Measurements from ENCODE around the gene TBC1D22A. TPM values are rescaled to one million over a fixed set of nuclear protein-coding genes. Genes with fewer than 3 reads are reported as not detected.

The TBC1D22A gene
- total and polyA plus RNA-seq, 4 donors, result 4.1 to 12.4 (median 8.4) TPM

DNA sequence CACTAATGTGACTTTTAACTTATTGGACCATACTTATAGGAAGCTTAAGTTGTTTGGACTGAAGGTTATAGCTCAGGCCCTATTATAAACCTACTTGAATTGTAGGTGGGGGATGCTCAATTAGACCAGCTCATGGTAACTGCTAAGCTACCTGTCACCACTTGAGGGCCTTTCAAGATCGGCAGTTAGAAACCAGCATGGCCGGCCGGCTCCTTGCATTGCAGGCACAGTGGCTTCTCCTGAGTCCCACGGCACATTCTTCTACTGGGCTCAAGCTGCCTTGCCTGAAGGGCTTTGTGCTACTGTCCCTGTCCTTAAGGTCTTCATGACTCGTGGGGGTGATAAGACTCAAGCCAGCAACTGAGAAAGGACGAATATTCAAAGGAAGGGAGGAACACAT is 70.8 kb downstream of the TBC1D22A start:
- 84% methylated on average over 6 of the region's 6 CpGs for WGBS
- TF ChIP-seq YY1 (IDR thresholded peaks at IDR 0.05), result no peak
- no peak for TF ChIP-seq FOXA2 (IDR thresholded peaks at IDR 0.05)
- TF ChIP-seq, protein P1, sequence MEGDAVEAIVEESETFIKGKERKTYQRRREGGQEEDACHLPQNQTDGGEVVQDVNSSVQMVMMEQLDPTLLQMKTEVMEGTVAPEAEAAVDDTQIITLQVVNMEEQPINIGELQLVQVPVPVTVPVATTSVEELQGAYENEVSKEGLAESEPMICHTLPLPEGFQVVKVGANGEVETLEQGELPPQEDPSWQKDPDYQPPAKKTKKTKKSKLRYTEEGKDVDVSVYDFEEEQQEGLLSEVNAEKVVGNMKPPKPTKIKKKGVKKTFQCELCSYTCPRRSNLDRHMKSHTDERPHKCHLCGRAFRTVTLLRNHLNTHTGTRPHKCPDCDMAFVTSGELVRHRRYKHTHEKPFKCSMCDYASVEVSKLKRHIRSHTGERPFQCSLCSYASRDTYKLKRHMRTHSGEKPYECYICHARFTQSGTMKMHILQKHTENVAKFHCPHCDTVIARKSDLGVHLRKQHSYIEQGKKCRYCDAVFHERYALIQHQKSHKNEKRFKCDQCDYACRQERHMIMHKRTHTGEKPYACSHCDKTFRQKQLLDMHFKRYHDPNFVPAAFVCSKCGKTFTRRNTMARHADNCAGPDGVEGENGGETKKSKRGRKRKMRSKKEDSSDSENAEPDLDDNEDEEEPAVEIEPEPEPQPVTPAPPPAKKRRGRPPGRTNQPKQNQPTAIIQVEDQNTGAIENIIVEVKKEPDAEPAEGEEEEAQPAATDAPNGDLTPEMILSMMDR (IDR thresholded peaks at IDR 0.05; ENCODE audit: low read depth, low read length, missing input control), result peak; percentile 50
- no peak for TF ChIP-seq NR2F2 (IDR thresholded peaks at IDR 0.05)
- TF ChIP-seq RAD21 (IDR thresholded peaks at IDR 0.05), result peak; percentile 72 to 89
- no peak for TF ChIP-seq GABPA (IDR thresholded peaks at IDR 0.05 in 1 of 2, conservative IDR thresholded peaks at IDR 0.05 in 1 of 2)
- no peak overlapping the region for H3K9ac ChIP-seq (ENCODE audit: low read depth in 1 of 2, low read length in 2 of 2)
- no peaks in the 10 kb centered on the region for H3K27me3 ChIP-seq (ENCODE audit: control insufficient read depth in 4 of 4, insufficient read depth in 4 of 4, low read length in 3 of 4)
- no peak for DNase-seq (ENCODE audit: low spot score)
- peaks cover 0 to 3% (median 0%) of the 10 kb centered on the region in 4 donors for H3K9me3 ChIP-seq (ENCODE audit: control insufficient read depth in 4 of 4, low read length in 3 of 4)
- no peak overlapping the region for H3K4me3 ChIP-seq (ENCODE audit: low read depth in 1 of 3, low read length in 3 of 3)
- H3K4me1 ChIP-seq (ENCODE audit: control insufficient read depth in 4 of 4, insufficient read depth in 4 of 4, low read length in 3 of 4), result peaks cover 0 to 17% (median 4%) of the 10 kb centered on the region in 4 donors
- H3K36me3 ChIP-seq (ENCODE audit: control insufficient read depth in 4 of 4, insufficient read depth in 3 of 4, low read depth in 1 of 4, low read length in 3 of 4), result peaks cover 0 to 10% (median 0%) of the 10 kb centered on the region in 4 donors
- no peak overlapping the region for H3K27ac ChIP-seq (ENCODE audit: low read depth in 1 of 2, low read length in 2 of 2)

DNA sequence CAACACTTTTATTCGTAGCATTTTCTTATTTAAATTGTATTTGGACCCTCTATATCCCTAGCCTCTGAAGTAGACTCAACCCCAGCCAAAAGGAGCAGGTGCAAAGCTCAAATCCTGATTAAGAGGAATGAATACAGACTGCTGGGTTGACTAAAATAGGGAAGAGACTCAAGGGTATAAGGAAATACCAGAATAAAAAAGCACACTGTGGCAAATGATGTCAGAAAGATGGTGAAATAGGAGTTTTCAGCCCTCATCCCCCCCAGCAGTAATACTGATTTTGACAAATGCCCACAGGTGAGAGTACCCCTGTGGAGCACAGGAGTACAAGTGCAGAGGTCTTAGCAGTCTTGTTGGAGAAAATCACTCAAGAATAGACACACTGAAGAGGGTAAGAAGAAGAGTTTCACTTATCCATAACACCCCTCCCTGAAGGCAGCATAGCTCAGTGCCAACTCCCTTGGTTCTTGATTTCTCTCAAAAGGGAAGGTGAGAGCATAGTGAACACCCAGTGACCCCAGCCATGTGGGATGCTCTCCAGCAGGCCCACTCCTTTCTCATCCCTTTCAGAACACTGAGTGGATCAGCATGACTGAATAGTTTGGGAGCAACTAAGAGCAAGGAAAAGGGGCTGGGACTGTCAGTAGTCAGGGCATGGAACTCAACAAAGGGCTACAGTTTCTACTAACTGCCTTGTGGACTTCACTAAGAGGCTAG is 71.7 kb downstream of the TBC1D22A start:
- TF ChIP-seq TAF1 (conservative IDR thresholded peaks at IDR 0.05), result no peak
- TF ChIP-seq, protein P1 (IDR thresholded peaks at IDR 0.05; ENCODE audit: low read depth, low read length, missing input control), result no peak
- no peak for TF ChIP-seq FOXA1 (IDR thresholded peaks at IDR 0.05)
- TF ChIP-seq, protein P2, sequence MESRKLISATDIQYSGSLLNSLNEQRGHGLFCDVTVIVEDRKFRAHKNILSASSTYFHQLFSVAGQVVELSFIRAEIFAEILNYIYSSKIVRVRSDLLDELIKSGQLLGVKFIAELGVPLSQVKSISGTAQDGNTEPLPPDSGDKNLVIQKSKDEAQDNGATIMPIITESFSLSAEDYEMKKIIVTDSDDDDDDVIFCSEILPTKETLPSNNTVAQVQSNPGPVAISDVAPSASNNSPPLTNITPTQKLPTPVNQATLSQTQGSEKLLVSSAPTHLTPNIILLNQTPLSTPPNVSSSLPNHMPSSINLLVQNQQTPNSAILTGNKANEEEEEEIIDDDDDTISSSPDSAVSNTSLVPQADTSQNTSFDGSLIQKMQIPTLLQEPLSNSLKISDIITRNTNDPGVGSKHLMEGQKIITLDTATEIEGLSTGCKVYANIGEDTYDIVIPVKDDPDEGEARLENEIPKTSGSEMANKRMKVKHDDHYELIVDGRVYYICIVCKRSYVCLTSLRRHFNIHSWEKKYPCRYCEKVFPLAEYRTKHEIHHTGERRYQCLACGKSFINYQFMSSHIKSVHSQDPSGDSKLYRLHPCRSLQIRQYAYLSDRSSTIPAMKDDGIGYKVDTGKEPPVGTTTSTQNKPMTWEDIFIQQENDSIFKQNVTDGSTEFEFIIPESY (IDR thresholded peaks at IDR 0.05), result no peak
- TF ChIP-seq SP1 (IDR thresholded peaks at IDR 0.05), result no peak
- TF ChIP-seq YY1 (IDR thresholded peaks at IDR 0.05), result no peak
- TF ChIP-seq RAD21 (IDR thresholded peaks at IDR 0.05), result no peak
- peaks cover 0 to 9% (median 4%) of the 10 kb centered on the region in 4 donors for H3K4me1 ChIP-seq (ENCODE audit: control insufficient read depth in 4 of 4, insufficient read depth in 4 of 4, low read length in 3 of 4)
- H3K9me3 ChIP-seq (ENCODE audit: control insufficient read depth in 4 of 4, low read length in 3 of 4), result peaks cover 0 to 3% (median 0%) of the 10 kb centered on the region in 4 donors
- H3K27ac ChIP-seq (ENCODE audit: low read depth in 1 of 2, low read length in 2 of 2), result no peak overlapping the region
- 94% methylated on average over 1 of the region's 1 CpG for WGBS
- H3K27me3 ChIP-seq (ENCODE audit: control insufficient read depth in 4 of 4, insufficient read depth in 4 of 4, low read length in 3 of 4), result no peaks in the 10 kb centered on the region
- H3K4me3 ChIP-seq (ENCODE audit: low read depth in 1 of 3, low read length in 3 of 3), result no peak overlapping the region
- H3K9ac ChIP-seq (ENCODE audit: low read depth in 1 of 2, low read length in 2 of 2), result no peak overlapping the region
- DNase-seq (ENCODE audit: low spot score), result no peak
- peaks cover 0 to 7% (median 0%) of the 10 kb centered on the region in 4 donors for H3K36me3 ChIP-seq (ENCODE audit: control insufficient read depth in 4 of 4, insufficient read depth in 3 of 4, low read depth in 1 of 4, low read length in 3 of 4)
